HG03571 (cell line): ENCODE results near the gene NEGR1.

Experiments used
- ATAC-seq: cut with Tn5 transposase; IDR thresholded peaks from one replicate; pipeline ENCODE4 v1.9.1; 2021; ENCODE audit not compliant: unreplicated experiment

NEGR1 gene

DNA sequence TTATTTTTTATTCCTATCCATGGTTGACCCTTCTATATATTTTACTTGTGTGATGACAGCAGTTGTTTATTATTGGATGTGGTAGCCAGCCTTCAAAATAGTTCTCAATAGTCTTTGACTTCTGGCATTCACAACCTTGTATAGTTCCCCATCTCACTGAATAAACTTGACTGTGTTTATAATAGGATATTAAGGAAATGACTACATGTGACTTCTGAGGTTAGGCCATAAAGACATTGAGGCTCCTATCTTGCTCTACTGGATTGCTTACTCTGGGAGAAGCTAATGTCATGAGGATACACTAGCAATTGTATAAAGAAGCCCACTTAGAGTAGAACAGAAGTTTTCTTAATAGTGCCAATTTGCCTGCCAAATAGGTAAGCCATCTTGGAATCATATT, 231.8 kb downstream of the NEGR1 start:
- no peak for ATAC-seq

DNA sequence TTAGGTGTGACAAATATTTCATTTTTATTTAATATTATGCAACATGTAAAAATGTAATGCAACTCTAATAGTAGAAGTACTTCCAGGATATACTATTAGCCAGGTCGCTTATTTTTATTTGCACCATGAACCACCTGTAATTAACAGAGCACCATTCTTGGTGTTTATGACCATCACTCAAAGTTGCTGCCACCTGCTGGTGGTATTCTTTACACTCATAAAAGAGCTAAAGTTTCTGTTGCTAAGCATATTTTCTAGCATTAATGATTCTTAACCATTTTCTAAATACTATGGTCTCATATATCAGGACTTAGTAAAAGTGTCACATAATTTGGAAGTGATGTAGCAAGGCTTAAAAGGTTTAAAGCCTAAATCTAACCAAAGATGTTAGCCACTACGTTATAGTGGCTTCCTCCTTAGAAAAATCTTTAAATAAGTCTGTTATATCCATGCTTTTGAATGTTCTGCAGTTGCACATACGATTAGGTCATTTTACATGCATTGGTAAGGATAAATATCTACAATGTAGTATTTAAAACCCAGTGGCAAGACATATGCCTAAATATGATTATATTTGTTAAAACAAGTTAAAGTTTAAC, 244.5 kb downstream of the NEGR1 start:
- ATAC-seq, result peak; percentile 68

DNA sequence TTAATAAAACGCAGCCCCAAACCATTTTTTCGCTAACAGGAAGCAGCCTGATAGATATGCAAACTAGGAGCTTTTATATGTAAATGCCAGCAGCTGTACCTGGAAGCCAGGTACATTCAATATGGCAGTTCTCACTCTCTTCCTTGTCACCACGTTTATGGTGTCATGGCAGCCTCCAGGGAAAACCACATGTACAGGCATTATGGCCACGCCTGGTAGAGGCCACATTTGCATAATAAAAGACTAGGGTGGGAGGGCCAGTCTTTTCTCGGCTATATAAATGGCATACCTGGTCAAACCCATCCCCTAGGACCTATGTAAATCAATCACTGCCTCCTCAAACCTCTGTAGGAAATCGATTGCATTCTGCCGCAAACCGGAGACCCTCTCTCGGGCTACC, 247.5 kb downstream of the NEGR1 start:
- ATAC-seq, result no peak

DNA sequence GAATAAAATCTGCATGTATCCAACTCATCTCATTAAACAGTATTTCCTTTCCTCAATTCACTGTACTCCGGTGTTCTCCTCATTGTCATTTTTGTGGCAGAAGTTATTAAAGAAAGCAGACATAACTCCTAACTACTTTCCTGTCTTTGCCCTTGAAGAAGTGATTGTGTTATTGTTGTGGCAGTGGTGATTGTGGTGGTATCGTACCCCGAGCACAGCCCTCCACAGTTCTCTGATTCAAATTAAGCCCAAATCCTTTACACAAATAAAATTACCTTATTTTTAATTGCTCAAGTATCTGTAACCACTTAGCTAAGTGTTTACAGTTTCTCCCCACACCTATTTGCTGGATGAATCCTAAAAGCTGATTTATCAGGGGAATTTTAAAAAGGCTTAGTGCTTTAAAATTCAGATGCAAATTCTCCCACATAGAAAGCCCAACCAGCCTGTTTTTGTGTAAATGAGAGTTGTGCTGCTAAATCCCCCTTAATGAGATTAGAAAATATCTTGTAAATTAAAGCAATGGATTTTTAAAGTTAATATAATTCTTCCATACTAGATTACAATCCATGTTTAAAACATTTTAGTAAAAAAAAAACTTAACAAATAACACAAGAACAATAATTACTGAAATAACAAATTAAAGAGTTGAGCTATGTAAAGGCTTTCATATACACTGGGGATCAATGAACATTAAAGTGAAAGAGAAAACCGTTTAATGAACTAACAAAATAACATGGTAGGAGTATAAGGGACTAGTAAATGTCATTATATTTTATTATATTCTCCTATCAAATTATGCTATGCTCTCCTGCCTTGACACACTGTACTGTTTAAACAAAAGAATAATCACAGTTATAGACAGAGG, 259.0 kb downstream of the NEGR1 start:
- ATAC-seq, result no peak

DNA sequence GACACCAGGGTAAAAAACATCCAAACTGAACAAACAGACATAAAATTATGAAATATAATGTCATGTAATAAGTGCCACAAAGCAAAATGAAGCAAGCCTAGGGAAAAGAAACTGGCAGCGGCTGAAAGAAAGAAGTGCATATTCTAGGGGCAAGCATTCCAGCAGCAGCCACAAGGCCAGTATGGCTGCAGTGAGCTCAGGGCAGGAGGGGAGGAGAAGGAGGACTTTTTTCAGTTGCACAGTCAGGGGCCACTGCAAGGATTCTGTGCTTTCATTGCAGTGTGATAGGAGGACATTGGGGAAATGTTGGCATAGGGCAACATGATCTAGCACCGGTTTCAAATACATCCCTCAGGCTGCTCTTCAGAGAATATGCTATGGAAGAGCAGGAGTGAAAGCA, 263.8 kb downstream of the NEGR1 start:
- ATAC-seq, result no peak

DNA sequence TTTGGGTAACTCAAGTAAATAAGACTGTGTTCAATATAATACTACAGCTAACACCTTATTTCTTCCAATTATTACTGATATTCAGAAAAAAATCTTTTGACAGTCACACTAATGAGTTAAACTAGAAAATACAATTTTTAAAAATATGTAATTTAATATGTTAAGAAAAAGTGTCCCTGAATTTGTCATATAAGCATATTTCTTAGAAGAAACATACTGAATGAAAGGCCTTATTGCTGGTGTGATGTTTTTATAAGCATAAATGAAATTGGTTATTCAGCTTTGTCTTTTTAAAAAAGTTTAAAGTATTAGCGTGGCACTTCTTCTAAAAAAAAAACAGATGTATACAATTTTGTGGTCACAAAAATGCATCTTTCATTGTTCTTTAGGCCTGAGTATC, 267.3 kb downstream of the NEGR1 start:
- ATAC-seq, result no peak

DNA sequence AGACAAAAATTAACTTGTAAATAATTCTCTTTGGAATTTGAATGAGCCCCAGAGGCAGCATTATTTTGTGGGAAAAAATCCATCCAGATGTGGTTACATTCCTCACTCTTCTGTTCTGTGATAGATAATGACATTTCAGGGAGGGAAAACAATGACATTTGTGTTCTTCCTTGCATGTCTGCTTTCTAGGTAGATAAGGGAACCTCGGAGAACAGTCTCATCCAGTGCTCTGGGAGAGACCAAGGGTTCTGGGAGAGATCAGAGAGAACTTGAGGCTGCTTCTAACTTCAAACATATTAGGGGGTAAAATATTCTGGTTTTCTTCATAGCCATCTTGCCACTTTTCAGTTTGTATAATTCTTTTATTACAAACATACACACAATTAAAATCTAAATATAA, 269.2 kb downstream of the NEGR1 start:
- ATAC-seq, result no peak

DNA sequence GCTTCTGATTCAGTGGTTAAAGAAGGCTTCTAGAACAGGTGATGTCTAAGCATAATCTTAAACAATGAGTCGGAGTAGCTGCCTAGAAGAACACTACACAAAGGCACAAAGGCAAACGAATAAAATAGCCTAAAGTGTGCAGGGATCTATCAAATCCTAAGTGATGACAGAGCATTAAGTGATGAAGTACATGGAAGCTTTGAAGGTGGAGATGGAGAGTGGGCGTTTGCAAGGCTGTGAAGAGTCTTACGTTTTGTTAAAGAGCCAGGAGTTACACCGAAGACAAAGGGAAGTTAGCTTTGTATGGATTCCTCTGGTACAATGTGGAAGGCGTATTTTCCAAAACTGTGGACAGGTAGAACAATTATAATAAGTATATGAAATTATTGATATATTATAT, 270.6 kb downstream of the NEGR1 start:
- ATAC-seq, result no peak

DNA sequence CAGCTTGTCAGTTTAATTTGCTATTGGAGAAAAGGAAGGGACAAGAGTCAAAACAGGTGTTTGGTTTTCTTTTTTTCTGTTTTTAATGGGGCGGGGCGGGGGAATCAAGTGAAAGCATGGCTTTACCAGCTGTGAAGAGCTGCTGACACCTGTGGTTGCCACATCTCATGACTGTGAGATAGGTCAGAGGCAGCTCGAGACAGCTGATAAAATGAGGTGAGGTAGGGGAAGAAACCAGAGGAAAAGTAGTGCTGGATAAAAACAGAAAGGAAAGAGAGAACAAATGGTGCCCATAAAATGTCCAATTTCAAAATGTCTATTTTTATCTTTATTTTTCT, 272.3 kb downstream of the NEGR1 start:
- ATAC-seq, result no peak

DNA sequence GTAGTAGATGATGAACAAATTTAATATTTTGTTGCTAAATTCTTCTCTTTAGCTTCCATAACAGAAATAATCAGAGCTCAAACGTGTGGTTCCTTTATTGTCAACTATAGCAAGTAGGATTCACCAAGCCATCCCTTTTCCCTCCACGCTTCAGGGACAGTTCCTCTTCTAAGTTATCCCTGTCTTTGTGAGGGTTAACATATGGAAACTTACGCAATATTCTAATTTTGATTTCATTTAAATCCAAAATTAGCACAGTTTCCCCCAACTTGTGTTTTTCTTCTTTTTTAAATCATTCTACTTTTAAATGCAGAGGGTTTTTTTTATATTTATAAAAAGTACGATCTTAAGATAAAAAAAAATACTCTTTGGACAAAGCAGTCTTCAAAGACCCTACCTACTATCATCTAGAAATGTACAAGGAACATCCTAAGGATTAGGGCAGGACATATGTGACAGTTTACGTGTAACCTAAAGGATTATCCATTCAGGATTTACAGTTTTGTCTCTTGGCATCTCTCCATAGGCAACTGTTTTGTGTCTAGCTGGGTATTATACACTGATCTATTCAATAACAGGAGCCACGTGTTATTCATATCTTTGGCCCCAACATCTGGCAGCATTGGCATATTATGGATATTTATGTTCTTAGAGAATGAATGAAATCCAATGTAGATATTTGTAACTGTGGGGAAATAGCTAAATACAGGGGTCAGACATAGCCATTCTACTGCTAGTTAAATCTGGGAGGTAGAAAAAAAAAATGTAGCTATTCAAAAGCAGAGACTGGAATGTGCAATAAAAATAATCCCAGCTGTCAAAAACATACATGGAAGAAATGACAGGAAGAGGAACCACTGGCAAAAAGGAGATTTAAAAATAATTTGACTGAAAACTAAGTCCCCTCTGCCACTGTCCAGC, 272.9 kb downstream of the NEGR1 start:
- ATAC-seq, result no peak

DNA sequence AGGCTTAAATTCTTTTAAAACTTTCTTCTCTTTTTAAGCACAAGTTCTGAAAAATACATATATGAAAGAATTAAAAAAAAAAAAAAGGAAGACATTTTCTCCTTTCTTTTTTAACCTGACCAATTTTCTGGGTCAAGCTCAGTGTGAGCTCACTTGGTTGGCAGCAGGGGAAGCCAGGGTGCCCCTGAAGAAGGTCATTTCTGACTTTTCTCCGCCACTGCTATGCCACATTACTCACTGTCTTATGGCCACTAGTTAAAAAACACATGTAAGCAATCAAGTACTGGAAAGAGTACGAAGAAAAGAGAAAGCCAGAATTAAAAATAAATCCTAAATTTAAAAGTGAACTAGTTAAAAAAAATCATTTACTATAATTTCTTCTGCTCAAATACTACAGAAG, 275.0 kb downstream of the NEGR1 start:
- ATAC-seq, result no peak

DNA sequence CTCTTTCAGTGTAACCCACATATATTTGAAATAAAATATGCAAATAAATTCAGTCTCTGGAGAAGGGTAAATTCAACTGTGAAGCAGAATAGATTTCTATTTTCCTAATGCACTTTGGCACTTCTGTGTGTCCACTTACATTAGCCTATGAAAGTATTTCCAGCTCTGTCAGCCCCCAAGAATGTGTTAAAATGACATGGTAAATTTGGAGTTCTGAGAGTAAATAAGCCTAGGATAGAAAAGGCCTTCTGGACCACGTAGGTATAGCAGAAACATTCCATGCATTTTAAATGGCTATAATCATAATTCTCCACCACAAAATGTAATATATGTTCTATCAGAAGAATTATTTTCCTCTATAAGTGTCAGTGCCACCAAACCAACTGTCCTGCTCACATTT, 276.2 kb downstream of the NEGR1 start:
- ATAC-seq, result no peak

DNA sequence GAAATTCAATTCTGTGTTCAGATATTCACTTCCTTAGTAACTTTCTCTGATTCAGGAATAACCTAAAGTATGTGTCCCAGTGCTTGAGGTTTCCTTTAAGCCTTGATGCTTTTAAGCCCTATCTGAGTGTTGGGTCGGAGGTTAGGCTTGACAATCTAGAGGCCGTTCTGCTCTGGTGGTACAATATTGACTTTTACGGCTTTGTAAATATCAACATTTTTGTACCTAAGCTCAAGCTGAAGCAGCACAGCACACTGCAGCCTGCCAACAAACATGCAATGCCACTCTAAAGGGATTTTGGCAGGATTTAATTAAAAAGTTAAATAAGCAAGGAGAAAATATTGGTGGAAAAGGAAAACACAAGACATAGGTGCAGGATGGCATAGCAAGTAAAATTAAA, 279.2 kb downstream of the NEGR1 start:
- no peak for ATAC-seq

DNA sequence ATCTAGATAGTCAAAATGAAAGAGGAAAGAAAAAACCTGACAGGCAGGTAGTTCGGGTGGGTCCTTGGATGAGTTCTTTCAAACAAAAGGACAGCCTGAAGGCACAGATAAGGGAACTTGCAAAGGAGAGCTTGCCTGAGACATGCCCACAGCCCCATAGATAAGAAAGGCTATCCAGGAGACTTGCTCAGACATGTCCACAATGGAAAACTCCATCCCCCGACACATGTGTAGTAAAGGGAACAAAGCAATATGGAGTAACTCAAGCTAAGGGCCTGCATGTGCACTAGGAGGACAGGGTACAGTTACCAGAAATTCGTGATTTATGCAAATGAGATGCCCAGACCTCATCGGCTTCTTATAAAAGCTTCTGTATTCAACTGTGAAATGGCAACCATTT, 281.5 kb downstream of the NEGR1 start:
- no peak for ATAC-seq

DNA sequence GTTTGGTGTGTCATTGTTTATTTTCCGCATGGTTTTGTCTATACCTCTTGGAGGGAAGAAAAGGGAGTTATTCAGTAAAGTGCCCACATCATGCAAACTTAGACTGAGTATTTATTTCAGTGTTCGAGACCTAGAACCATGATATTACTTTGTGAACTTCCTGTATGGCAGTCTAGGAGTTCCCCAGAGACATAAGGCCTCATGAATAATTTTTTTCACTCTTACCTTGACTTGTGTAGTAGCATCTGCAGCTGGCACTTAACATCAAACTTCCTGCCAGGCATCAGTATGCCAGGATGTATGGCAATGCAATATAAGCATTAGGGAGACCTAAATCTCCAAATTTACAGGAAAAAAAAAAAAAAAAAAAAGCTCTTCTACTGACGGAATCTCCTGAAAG, 287.7 kb downstream of the NEGR1 start:
- no peak for ATAC-seq

DNA sequence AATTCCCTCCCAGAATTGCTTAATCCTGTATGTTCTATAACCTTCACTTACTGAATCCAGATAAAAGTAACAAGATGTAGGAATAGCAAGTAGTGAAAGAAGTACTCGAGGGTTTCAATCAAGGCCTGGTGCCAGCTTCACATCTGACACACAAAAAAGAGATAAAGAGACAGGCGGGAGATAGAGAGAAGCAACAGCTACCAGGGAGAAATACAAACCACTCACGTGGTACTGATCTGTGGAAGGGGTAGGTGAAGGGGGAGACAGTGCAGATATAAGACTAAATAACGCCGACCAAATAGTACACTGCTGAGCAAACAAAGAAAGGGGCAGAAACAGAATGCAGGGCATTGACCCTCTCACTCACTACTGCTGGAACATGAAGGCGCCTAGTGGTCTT, 295.2 kb downstream of the NEGR1 start:
- no peak for ATAC-seq

DNA sequence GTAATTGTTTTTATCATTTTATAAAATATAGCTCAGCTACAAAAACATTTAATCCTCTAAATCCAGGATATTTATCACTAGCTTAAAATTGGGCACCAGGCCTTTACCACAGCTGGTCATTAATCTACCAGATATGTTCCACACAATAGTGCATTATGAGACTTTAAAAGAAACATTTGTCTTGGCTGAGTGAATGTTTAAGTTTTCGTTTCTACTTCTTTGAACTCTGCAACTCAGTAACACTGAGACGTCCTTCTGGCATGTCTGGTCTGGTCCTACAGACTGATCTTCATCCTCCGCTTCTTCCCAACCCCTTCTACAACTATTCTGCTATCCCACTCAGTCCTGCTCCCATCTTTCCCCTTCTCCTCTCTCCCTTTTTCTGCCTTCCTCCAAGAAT, 296.2 kb downstream of the NEGR1 start:
- ATAC-seq, result no peak

DNA sequence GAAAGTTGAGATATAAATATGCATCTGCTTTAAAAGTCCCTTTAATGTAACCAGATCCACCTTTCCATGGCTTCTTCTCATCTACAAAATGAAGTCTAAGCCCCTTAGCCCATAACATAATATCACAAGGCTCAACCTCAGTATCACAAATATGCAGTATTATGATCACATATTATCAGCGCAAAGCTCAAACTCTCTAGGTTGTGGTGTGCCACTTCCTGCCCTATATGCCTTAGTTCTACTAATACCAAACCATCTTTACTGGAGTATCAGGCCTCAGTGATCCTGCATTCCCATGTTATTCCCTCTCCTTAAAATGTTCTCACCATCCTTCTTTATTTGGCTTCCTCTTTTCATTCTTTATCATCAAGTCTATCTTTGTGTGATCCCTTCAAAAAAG, 301.8 kb downstream of the NEGR1 start:
- ATAC-seq, result no peak

DNA sequence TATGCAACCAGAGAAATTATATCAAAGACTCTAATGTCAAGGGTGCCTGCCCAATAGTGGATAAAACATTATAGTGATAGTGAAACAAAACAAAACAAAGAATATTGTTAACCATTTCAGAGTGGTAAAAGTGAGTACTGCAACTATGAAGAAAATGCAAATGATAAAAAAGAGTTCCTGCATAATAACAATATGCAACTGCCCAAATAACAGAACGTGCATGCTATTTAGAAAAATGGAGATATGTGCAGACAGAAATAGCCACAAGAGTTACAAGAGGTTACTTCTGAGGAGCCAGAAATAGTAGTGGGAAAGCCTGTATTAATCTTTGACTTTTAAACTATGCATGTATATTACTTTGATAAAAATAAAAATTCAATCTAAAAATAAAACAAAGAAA, 302.5 kb downstream of the NEGR1 start:
- no peak for ATAC-seq

DNA sequence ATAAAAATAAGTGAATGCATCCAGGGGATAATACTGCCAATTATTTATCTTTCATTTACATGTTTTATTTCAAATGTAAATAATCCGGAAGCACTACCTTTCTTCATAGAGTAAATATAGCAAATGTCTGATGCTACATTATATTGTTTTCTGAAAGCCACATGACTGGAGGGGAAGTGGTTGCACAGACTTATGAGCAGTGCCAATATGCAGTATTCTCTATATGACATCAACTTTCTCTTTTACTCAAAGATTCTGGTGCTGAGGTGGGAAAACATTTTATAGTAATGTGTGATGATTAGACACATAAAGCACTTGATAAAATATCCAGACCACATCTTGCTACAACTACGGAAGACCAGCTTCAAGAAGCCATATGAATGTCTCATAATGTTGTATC, 314.7 kb downstream of the NEGR1 start:
- no peak for ATAC-seq

DNA sequence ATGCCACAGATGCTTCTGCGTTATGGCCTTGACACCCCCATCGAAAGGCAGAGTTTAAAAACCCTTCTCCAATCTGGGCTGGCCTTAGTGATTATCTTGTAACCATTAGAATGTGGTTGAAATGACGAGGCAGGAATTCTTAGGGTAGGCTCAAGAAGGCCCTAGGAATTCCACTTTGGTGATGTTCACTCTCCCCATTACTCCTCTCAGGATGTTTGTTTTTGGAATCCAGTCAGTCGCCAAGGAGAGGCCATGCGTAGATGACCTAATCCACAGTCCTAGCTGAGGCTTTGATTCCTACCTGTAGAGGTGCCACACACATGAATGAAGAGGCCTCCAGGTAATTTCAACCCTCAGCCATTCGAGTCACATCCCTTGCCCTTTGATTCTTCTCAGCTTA, 318.2 kb downstream of the NEGR1 start:
- ATAC-seq, result no peak
